HG03521 (cell line): ENCODE results near the gene NQO2.

Experiments used
- ATAC-seq: cut with Tn5 transposase; IDR thresholded peaks from one replicate; pipeline ENCODE4 v1.9.1; 2021; ENCODE audit warnings: mild to moderate bottlenecking, moderate library complexity; ENCODE audit not compliant: unreplicated experiment

NQO2 gene

DNA sequence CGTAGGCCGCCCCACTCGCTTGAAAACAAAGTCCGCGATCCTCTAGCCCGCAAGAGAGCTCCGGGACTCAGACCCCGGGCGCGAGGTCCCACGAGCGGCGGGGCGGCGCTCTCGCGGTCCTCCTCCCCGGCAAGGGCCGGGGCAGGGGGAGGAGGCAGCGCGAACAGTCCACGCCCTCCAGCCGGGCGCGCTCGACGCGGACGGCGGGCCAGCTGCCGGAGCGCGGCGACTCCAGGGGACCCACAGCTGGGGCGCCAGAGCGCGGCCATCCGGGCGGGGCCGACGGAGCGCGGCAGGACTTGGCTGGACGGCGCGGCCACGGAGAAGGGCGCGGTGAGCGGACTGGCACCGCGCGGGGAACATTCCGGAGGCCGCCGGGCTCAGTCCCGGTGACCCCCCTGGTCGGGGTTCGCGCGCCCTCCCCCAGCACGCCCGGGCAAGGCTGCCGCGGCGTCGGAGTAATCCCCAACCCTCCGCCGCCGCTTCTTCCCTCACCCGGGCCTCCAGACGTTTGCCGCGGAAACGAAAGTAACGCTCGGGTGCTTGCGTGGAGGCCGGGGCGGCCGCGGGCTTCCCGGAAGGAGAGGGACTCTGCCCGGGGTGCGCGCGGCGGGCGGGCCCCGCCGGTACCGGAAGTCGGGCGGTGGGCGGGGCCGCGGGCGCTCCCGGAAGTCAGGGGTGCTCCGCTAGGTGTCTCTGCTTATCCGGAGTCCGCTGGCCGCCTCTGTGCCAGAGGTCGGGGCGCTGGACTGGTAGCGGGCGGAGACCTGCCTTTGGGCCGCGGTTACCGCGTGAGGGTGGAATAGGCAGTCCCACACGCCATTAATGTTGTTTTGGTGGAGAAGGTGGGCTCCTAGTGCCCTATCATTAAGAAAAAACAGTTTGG lies 68.9 kb downstream of the NQO2 start, which contains the start of gene RIPK1:
RIPK1 (plus strand) TSS at position 166 of the 886 bp plus-strand sequence. CDS start 8,330 bp downstream, outside the sequence.
- ATAC-seq, result peak; percentile 86
